SK-N-SH (cell line): ENCODE measurements around the gene DTNA. TPM values are rescaled to one million over a fixed set of nuclear protein-coding genes. Genes with fewer than 3 reads are reported as not detected.

Source experiments
- CTCF ChIA-PET: fragments of 300-600, 350-600 bp; formaldehyde crosslinking; extraction: SDS; loops from one replicate; lab custom pipeline; 2021; lab: Yijun Ruan, JAX
- POLR2A ChIA-PET: fragments of 350-600 bp; sonication (Branson Sonifier 250); formaldehyde crosslinking; extraction: SDS; loops from one replicate; lab custom pipeline; 2020; ENCODE audit warnings: antibody characterized with exemption, inconsistent platforms; lab: Yijun Ruan, JAX
- DNase-seq: peaks from one replicate; pipeline ENCODE4 v3.0.0; 2012
- H2AFZ ChIP-seq: fragments of 200-600 bp; sonication (generic); 2 replicates; pipeline ENCODE4 v1.8.1; 2016; ENCODE audit warnings: antibody characterized with exemption, mild to moderate bottlenecking, low read depth
- H3F3A ChIP-seq: fragments of 200-600 bp; sonication (generic); replicated peaks from 2 replicates; pipeline ENCODE3; 2016; ENCODE audit warnings: antibody characterized with exemption, mild to moderate bottlenecking; ENCODE audit not compliant: insufficient read depth
- H3K27ac ChIP-seq, 2 experiments: fragments of 200-500 bp in 1 of 2; fragments of 200-600 bp in 1 of 2; sonication (Bioruptor generic) in 1 of 2; sonication (generic), shearing (Covaris generic) in 1 of 2; 2 replicates each; pipeline versions ENCODE4 v1.5.1 to v1.6.1; 2014 to 2016; ENCODE audit warnings: low read depth in 2 of 2, inconsistent platforms in 1 of 2, low read length in 1 of 2, mild to moderate bottlenecking in 1 of 2, mixed read lengths in 1 of 2
- H3K27me3 ChIP-seq: fragments of 200-600 bp; sonication (generic), shearing (Covaris generic); 2 replicates; pipeline ENCODE4 v1.6.1; 2016; ENCODE audit warnings: mixed run types; ENCODE audit not compliant: insufficient read depth
- H3K36me3 ChIP-seq, 2 experiments: fragments of 200-500 bp in 1 of 2; fragments of 200-600 bp in 1 of 2; sonication (Bioruptor generic) in 1 of 2; sonication (generic) in 1 of 2; replicated peaks in 1 of 2; 2 replicates each; pipeline versions ENCODE3 to v1.5.1; 2014 to 2016; ENCODE audit warnings: low read length in 1 of 2, mild to moderate bottlenecking in 1 of 2; ENCODE audit not compliant: insufficient read depth in 2 of 2, control insufficient read depth in 1 of 2
- H3K4me1 ChIP-seq, 2 experiments: fragments of 200-500 bp in 1 of 2; fragments of 200-600 bp in 1 of 2; sonication (Bioruptor generic) in 1 of 2; sonication (generic), shearing (Covaris generic) in 1 of 2; 2 replicates each; pipeline versions ENCODE4 v1.5.1 to v1.6.1; 2014 to 2016; ENCODE audit warnings: low read depth in 1 of 2, low read length in 1 of 2, mixed run types in 1 of 2; ENCODE audit not compliant: insufficient read depth in 2 of 2, control insufficient read depth in 1 of 2
- H3K4me2 ChIP-seq: fragments of 200-600 bp; sonication (generic), shearing (Covaris generic); 2 replicates; pipeline ENCODE4 v1.6.1; 2017; ENCODE audit warnings: mixed run types
- H3K4me3 ChIP-seq, 2 experiments: fragments of 200-500 bp in 1 of 2; fragments of 200-600 bp in 1 of 2; sonication (Bioruptor generic) in 1 of 2; sonication (generic), shearing (Covaris generic) in 1 of 2; 2 replicates each; pipeline versions ENCODE4 v1.5.1 to v1.8.1; 2014 to 2016; ENCODE audit warnings: low read depth in 2 of 2, inconsistent platforms in 1 of 2, low read length in 1 of 2, mild to moderate bottlenecking in 1 of 2, mixed read lengths in 1 of 2, moderate library complexity in 1 of 2
- H3K79me2 ChIP-seq: fragments of 200-600 bp; sonication (generic); 2 replicates; pipeline ENCODE4 v1.8.1; 2017; ENCODE audit warnings: mild to moderate bottlenecking; ENCODE audit not compliant: insufficient read depth
- H3K9ac ChIP-seq: fragments of 200-600 bp; sonication (generic); 2 replicates; pipeline ENCODE4 v1.6.1; 2017; ENCODE audit warnings: mixed run types
- H3K9me2 ChIP-seq: fragments of 200-600 bp; sonication (generic); 2 replicates; pipeline ENCODE4 v1.6.1; 2017; ENCODE audit warnings: mixed run types
- H3K9me3 ChIP-seq: fragments of 200-600 bp; sonication (generic); 2 replicates; pipeline ENCODE4 v1.6.1; 2017; ENCODE audit warnings: mixed run types, mild to moderate bottlenecking, moderate library complexity
- H4K20me1 ChIP-seq: fragments of 200-600 bp; sonication (generic); 2 replicates; pipeline ENCODE4 v1.6.1; 2017; ENCODE audit warnings: mild to moderate bottlenecking, mixed run types; ENCODE audit not compliant: insufficient read depth
- CTCF ChIP-seq: fragments of 200-600 bp; sonication (generic); IDR thresholded peaks from 2 replicates; pipeline ENCODE4 v1.6.1; 2017; ENCODE audit warnings: antibody characterized with exemption, mild to moderate bottlenecking, moderate library complexity
- ELF1 ChIP-seq: IDR thresholded peaks from 2 replicates; pipeline ENCODE4 v1.4.0; 2012
- FOXM1 ChIP-seq: IDR thresholded peaks from 2 replicates; pipeline ENCODE4 v1.4.0; 2012; ENCODE audit warnings: low read depth, mild to moderate bottlenecking
- GABPA ChIP-seq: IDR thresholded peaks from 2 replicates; pipeline ENCODE4 v1.4.0; 2012; ENCODE audit warnings: low read depth, mild to moderate bottlenecking
- IRF3 ChIP-seq: fragments of 150-350 bp; IDR thresholded peaks from 2 replicates; pipeline ENCODE4 v1.6.1; 2016; ENCODE audit warnings: mild to moderate bottlenecking, low read depth, low read length
- JUND ChIP-seq: IDR thresholded peaks from 2 replicates; pipeline ENCODE4 v1.4.0; 2012
- MAX ChIP-seq: IDR thresholded peaks from 2 replicates; pipeline ENCODE4 v1.4.0; 2012; ENCODE audit warnings: low read depth
- MEF2A ChIP-seq: IDR thresholded peaks from 2 replicates; pipeline ENCODE4 v1.4.0; 2012; ENCODE audit warnings: low read depth, borderline replicate concordance
- NRF1 ChIP-seq: IDR thresholded peaks from 2 replicates; pipeline ENCODE4 v1.6.1; 2012; ENCODE audit warnings: low read depth, mild to moderate bottlenecking, low read length
- RAD21 ChIP-seq: IDR thresholded peaks from 2 replicates; pipeline ENCODE4 v1.6.1; 2012; ENCODE audit warnings: mild to moderate bottlenecking, low read length
- SMC3 ChIP-seq: IDR thresholded peaks from 2 replicates; pipeline ENCODE4 v1.6.1; 2012; ENCODE audit warnings: low read depth, low read length, improper control_type of control experiment
- TEAD4 ChIP-seq: IDR thresholded peaks from 2 replicates; pipeline ENCODE4 v1.4.0; 2012; ENCODE audit warnings: mild to moderate bottlenecking, borderline replicate concordance; ENCODE audit not compliant: insufficient read depth
- USF1 ChIP-seq: IDR thresholded peaks from 2 replicates; pipeline ENCODE4 v1.4.0; 2012; ENCODE audit warnings: low read depth, borderline replicate concordance
- USF2 ChIP-seq: fragments of 150-350 bp; IDR thresholded peaks from 2 replicates; pipeline ENCODE4 v1.6.1; 2017; ENCODE audit warnings: antibody characterized with exemption, low read length, low read depth, borderline replicate concordance
- YY1 ChIP-seq: IDR thresholded peaks from 2 replicates; pipeline ENCODE4 v1.4.0; 2012; ENCODE audit warnings: low read depth, mild to moderate bottlenecking
- ZBTB33 ChIP-seq: IDR thresholded peaks from 2 replicates; pipeline ENCODE4 v1.4.0; 2012; ENCODE audit warnings: low read depth, borderline replicate concordance
- WGBS: methylation state at CpG from one replicate; pipeline ENCODE4 v1.1.6; 2017; ENCODE audit warnings: low lambda C conversion rate; 5-methylcytosine and 5-hydroxymethylcytosine counted together
- polyA plus RNA-seq, 3 experiments: library from polyadenylated mRNA; depleted of rRNA; stranded (reverse); fragments of >200 nt; gene quantifications; 2 replicates each; pipeline ENCODE4 v1.2.3, GENCODE V29; 2012

Gene DTNA
- polyA plus RNA-seq, 1 of the 3 experiments (the other 2 are of a cell fraction): 7.9 TPM

- Histone ChIP-seq H3F3A (peaks cover 5% of the 10 kb centered on the region), H3K27me3 (no peaks in the 10 kb centered on the region), H3K4me1 (no peaks in the 10 kb centered on the region; a peak in 2 of 4 replicates), H3K9me3 (no peaks in the 10 kb centered on the region), H4K20me1 (no peaks in the 10 kb centered on the region), H3K36me3 (no peaks in the 10 kb centered on the region), H3K27ac (no peak overlapping the region), H3K9ac (no peak overlapping the region), H3K4me2 (no peak overlapping the region), H3K79me2 (no peaks in the 10 kb centered on the region), H3K9me2 (no peaks in the 10 kb centered on the region), H2AFZ (no peak overlapping the region), H3K4me3 (no peak overlapping the region)
- 94% methylated on average over 4 of the region's 4 CpGs for WGBS
- TF ChIP-seq GABPA: no peak
- TF ChIP-seq JUND: no peak
- no peak for TF ChIP-seq IRF3
- TF ChIP-seq NRF1: no peak
- TF ChIP-seq CTCF: no peak
- no peak for TF ChIP-seq USF2
- no peak for TF ChIP-seq RAD21
- no peak for DNase-seq
- ChIA-PET POLR2A (no interaction called here), CTCF (no interaction called here)
Measured at GRCh38 chr18:34909637-34910364, 199.7 kb downstream of the DTNA start.

GRCh38 chr18:34911081-34911480, 201.0 kb downstream of the DTNA start:
- Histone ChIP-seq H3K79me2 (no peaks in the 10 kb centered on the region), H3K36me3 (no peaks in the 10 kb centered on the region), H3K9ac (no peak overlapping the region), H3K27ac (peak overlapping the region in 1 of 2 experiments; percentile 62; a peak in 1 of 4 replicates), H2AFZ (no peak overlapping the region), H3K4me2 (no peak overlapping the region), H3K27me3 (no peaks in the 10 kb centered on the region), H3K4me3 (no peak overlapping the region), H3K9me2 (no peaks in the 10 kb centered on the region), H3K9me3 (no peaks in the 10 kb centered on the region), H4K20me1 (no peaks in the 10 kb centered on the region), H3F3A (peaks cover 5% of the 10 kb centered on the region), H3K4me1 (no peaks in the 10 kb centered on the region; a peak in 2 of 4 replicates)
- ChIA-PET POLR2A (no interaction called here), CTCF (interaction anchor here (0.6 kb wide), 1 partner anchor 320 kb away, joined by 3 read pairs; no protein-coding TSS in a partner anchor)
- 69% methylated on average over 2 of the region's 2 CpGs for WGBS
- no peak for DNase-seq
- TF ChIP-seq FOXM1: no peak
- TF ChIP-seq YY1: no peak
- TF ChIP-seq CTCF: no peak
- no peak for TF ChIP-seq ELF1
- no peak for TF ChIP-seq ZBTB33
- TF ChIP-seq MAX: no peak
- TF ChIP-seq MEF2A: no peak
- no peak for TF ChIP-seq SMC3
- TF ChIP-seq TEAD4: no peak
- no peak for TF ChIP-seq USF2
- TF ChIP-seq USF1: no peak
